ENCODE results near the gene EARS2. TPM values are rescaled to one million over a fixed set of nuclear protein-coding genes. Genes with fewer than 3 reads are reported as not detected.

The EARS2 gene
- total RNA-seq, 1 donor from 2014 or later = 27.9 TPM

DNA sequence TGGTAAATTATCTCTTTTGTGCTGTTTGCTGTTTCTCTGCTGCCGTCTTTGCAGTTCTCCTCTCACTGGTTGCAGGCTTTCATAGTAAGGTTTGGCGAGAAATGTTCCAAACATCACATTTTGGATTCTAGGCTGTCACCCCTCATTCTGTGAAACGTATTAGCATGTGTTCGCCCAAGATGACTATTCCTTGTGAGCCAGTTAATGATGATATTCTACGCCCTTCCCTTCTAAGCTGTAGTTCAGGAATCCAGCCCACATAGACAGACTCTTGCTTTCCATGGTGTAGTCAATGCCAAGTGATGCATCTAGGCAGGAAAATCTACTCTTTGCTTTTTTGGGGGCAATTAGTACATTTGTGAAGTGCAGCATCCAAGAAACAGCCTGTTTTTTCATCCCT, 14.7 kb upstream of the EARS2 start:
- peaks cover 22% of the 10 kb centered on the region for H3K36me3 ChIP-seq (ENCODE audit: control insufficient read depth, insufficient read depth, low read length)
- no peak overlapping the region for H3K4me3 ChIP-seq (ENCODE audit: low read depth, low read length)
- TF ChIP-seq, protein P1, sequence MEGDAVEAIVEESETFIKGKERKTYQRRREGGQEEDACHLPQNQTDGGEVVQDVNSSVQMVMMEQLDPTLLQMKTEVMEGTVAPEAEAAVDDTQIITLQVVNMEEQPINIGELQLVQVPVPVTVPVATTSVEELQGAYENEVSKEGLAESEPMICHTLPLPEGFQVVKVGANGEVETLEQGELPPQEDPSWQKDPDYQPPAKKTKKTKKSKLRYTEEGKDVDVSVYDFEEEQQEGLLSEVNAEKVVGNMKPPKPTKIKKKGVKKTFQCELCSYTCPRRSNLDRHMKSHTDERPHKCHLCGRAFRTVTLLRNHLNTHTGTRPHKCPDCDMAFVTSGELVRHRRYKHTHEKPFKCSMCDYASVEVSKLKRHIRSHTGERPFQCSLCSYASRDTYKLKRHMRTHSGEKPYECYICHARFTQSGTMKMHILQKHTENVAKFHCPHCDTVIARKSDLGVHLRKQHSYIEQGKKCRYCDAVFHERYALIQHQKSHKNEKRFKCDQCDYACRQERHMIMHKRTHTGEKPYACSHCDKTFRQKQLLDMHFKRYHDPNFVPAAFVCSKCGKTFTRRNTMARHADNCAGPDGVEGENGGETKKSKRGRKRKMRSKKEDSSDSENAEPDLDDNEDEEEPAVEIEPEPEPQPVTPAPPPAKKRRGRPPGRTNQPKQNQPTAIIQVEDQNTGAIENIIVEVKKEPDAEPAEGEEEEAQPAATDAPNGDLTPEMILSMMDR (IDR thresholded peaks at IDR 0.05; ENCODE audit: insufficient read depth, low read length, severe bottlenecking) = no peak
- FAIRE-seq = no peak
- no peak for DNase-seq (ENCODE audit: low read depth)
- H3K27me3 ChIP-seq (ENCODE audit: control insufficient read depth, insufficient read depth, low read length) = no peaks in the 10 kb centered on the region

DNA sequence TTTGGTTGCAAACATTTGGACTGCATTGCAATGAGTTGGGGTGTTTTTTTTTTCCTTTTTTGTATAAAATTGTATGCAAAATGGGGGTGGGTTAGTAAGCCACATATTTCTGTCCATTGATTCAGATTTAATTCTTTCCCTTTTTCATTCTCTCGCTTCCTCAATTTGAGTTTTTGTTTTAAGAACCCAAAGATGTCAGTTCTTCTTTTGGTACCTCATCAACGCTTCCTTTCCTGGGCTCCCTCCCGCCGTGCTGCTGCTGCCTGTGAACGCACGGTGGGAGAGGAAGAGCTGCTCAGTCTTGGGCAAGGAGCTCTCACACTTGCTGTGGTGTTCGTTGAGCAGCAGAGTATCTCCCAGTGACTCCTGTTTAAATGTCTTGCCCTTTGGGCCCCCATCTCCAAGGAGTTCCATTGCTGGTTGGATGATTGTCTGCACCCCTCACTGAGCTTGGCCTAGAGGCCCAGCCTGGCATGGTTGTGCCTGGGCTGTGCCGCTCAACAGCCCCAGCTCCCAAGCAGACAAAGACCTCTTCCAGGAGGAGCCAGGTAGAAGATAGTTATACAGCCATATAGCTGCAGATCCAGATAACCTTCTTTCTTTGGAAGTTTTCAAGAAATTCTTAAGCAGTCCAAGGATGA, 14.0 kb upstream of the EARS2 start:
- Histone ChIP-seq H3K4me3 (ENCODE audit: low read depth, low read length) (no peak overlapping the region), H3K27me3 (ENCODE audit: control insufficient read depth, insufficient read depth, low read length) (no peaks in the 10 kb centered on the region), H3K36me3 (ENCODE audit: control insufficient read depth, insufficient read depth, low read length) (peaks cover 25% of the 10 kb centered on the region)
- no peak for FAIRE-seq
- DNase-seq (ENCODE audit: low read depth) = no peak
- TF ChIP-seq, protein P1 (IDR thresholded peaks at IDR 0.05; ENCODE audit: insufficient read depth, low read length, severe bottlenecking) = no peak

DNA sequence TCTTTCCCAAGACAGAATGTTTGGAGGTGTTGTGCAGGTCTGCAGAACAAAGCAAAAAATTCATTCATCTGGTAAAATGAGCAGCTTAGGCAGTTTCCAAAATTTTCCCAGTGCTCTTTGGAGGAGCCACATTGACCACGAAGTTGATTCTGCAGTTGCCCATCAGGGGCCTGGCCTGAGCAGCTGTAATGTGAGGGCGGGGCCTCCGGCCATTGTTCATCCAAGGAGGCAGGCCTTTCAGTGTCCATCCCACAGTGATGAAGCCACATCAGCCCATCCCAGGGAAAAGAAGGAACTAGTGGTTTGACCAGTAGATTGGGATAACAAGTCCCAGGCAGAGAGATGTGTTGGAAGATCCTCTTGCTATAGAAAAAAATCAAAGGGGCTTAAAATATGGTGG, 10.5 kb upstream of the EARS2 start:
- DNase-seq (ENCODE audit: low read depth) = no peak
- FAIRE-seq = no peak
- Histone ChIP-seq H3K27me3 (ENCODE audit: control insufficient read depth, insufficient read depth, low read length) (no peaks in the 10 kb centered on the region), H3K4me3 (ENCODE audit: low read depth, low read length) (no peak overlapping the region), H3K36me3 (ENCODE audit: control insufficient read depth, insufficient read depth, low read length) (peaks cover 30% of the 10 kb centered on the region)
- TF ChIP-seq, protein P1 (IDR thresholded peaks at IDR 0.05; ENCODE audit: insufficient read depth, low read length, severe bottlenecking) = no peak

DNA sequence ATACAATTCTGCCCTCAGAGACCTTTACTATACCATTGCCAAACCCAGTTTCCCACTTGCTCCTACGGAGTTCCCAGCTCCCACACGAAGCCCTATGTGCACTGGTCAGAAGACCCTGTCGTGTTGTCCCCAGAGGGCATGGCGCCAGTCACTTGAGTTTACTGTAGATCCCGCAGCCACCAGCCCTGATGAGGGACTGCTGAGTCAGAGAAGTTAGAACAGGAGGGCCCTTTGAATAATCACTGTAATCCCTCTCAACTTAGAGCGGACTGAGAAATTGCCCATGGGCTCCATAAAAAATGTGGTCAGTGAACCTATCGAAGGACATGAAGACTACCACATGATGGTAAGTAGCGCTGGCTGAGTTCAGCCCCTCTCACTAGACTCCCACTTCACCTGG, 9.6 kb upstream of the EARS2 start:
- FAIRE-seq = no peak
- Histone ChIP-seq H3K27me3 (ENCODE audit: control insufficient read depth, insufficient read depth, low read length) (no peaks in the 10 kb centered on the region), H3K4me3 (ENCODE audit: low read depth, low read length) (no peak overlapping the region), H3K36me3 (ENCODE audit: control insufficient read depth, insufficient read depth, low read length) (peaks cover 32% of the 10 kb centered on the region)
- DNase-seq (ENCODE audit: low read depth) = no peak
- TF ChIP-seq, protein P1 (IDR thresholded peaks at IDR 0.05; ENCODE audit: insufficient read depth, low read length, severe bottlenecking) = no peak

DNA sequence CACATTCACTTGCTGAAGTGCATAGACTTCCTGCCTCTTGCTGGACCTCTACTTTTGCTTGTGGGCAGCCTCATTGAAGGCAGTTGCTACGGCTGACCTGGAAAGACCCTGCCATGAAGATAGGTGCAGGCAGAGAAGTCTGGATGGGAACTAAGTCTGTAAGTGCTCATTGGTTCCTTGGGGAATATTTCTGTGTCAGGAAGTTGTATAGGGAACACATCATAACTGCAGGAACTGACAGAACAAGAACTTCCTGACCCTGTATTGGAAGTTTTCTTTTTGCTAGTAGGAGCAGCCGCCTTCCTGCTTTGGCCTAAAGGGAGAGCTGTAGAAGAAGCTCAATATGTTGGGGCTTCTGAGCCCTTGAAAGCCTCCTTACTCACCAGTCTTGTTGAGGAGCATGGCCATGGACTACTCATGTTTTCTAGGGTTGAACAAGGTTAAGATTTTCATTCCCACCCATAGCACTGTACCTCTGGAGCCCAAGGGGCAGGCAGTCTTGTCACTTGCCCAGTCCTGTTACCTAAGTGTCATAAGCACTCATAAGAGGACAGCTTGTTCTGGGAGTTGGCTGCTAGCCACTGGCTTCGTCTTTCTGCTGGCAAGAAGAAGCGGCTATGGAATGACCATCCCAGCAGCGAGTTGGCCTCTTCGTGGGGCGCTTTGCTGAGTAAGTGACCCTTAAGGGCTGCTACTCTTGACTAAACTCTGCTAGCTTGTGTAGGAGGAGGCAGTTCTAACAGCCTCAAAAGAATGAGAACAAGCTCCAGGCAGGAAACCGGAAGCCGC, 7.6 kb upstream of the EARS2 start:
- FAIRE-seq = no peak
- H3K36me3 ChIP-seq (ENCODE audit: control insufficient read depth, insufficient read depth, low read length) = peaks cover 38% of the 10 kb centered on the region

More for the DNA sequence above, 7.6 kb upstream of the EARS2 start:
- TF ChIP-seq, protein P1 (IDR thresholded peaks at IDR 0.05; ENCODE audit: insufficient read depth, low read length, severe bottlenecking) = no peak
- Histone ChIP-seq H3K27me3 (ENCODE audit: control insufficient read depth, insufficient read depth, low read length) (no peaks in the 10 kb centered on the region), H3K4me3 (ENCODE audit: low read depth, low read length) (no peak overlapping the region)
- DNase-seq (ENCODE audit: low read depth) = no peak
